ENCODE measurements around the gene MCC. TPM values are rescaled to one million over a fixed set of nuclear protein-coding genes. Genes with fewer than 3 reads are reported as not detected.

MCC gene
- total RNA-seq, 1 experiment from 2014 or later = 7.1 TPM

DNA sequence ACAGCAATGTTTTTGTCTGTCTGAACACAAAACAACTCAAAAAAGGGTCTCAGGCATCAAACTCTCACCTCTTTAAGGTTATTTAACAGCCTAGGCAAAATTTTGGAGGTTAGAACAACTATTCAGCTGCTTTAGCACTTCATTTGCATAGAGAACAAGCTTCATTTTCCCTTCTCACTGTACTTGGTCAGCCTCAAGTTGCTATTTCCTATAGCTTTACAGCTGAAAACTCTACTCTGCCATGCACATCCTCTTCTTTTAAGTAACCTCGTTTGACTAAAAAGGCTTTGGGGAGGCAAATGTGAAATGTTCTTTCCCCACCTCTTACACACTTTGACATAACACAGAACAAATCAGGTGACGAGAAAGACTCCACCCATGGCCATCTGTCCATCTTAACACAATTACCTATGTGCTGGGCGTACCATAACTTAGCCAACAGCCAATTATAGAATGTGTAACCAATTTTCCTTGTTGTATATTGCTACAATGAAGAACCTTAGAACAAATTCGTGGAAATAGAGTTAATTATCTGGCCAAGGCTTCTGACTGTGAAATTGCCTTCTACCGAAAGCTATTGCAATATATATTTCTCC lies 315.9 kb downstream of the MCC start:
- no peak for TF ChIP-seq EZH2 (IDR thresholded peaks at IDR 0.05; ENCODE audit: low read length, unreplicated experiment)
- TF ChIP-seq, protein P1, sequence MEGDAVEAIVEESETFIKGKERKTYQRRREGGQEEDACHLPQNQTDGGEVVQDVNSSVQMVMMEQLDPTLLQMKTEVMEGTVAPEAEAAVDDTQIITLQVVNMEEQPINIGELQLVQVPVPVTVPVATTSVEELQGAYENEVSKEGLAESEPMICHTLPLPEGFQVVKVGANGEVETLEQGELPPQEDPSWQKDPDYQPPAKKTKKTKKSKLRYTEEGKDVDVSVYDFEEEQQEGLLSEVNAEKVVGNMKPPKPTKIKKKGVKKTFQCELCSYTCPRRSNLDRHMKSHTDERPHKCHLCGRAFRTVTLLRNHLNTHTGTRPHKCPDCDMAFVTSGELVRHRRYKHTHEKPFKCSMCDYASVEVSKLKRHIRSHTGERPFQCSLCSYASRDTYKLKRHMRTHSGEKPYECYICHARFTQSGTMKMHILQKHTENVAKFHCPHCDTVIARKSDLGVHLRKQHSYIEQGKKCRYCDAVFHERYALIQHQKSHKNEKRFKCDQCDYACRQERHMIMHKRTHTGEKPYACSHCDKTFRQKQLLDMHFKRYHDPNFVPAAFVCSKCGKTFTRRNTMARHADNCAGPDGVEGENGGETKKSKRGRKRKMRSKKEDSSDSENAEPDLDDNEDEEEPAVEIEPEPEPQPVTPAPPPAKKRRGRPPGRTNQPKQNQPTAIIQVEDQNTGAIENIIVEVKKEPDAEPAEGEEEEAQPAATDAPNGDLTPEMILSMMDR (conservative IDR thresholded peaks at IDR 0.05; ENCODE audit: low read depth, low read length) = no peak
- ChIA-PET CTCF (no interaction called here), POLR2A (ENCODE audit: unreplicated experiment) (no interaction called here)
- Histone ChIP-seq H3K27me3 (ENCODE audit: low read length) (peaks cover 9% of the 10 kb centered on the region; the same call in 1 of the 2 replicates), H3F3A (ENCODE audit: low read length, unreplicated experiment) (no peaks in the 10 kb centered on the region), H3K36me3 (ENCODE audit: low read depth, low read length) (no peaks in the 10 kb centered on the region), H3K4me1 (ENCODE audit: insufficient read depth, low read length) (peaks cover 3% of the 10 kb centered on the region), H3K9me2 (replicated peaks; ENCODE audit: low read length) (no peaks in the 10 kb centered on the region), H3K4me2 (ENCODE audit: low read length) (no peak overlapping the region), H3K79me2 (ENCODE audit: low read length) (no peaks in the 10 kb centered on the region), H3K27ac (ENCODE audit: low read length) (no peak overlapping the region), H3K9ac (ENCODE audit: low read length) (no peak overlapping the region), H3K9me3 (ENCODE audit: low read length) (no peaks in the 10 kb centered on the region), H2AFZ (ENCODE audit: low read length) (no peak overlapping the region), H3K4me3 (ENCODE audit: low read length) (no peak overlapping the region), H4K20me1 (ENCODE audit: low read length) (no peaks in the 10 kb centered on the region)
- intact Hi-C loops (cut with micrococcal nuclease) = no loop called here
- no TSS peak for BruUV-seq (replicated peaks)
- ATAC-seq (no peak), DNase-seq (no peak)

DNA sequence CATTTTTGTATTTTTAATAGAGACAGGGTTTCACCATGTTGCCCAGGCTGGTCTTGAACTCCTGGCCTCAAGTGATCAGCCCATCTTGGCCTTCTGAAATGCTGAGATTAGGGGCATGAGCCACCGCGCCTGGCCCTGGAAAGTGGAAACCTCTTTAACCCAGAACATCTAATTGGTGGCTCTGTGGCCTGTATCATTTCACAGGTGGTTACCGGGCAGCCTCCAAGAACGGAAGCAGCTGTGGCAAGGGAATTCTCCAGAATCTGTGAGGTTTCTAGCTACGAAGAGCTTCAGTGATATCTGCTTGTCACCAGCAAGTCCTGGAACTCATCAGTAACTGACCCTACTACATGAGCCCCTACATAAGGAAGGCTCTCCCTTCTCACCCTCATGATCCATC lies 316.7 kb downstream of the MCC start:
- ATAC-seq (no peak), DNase-seq (no peak)
- TF ChIP-seq, protein P1 (conservative IDR thresholded peaks at IDR 0.05; ENCODE audit: low read depth, low read length) = no peak
- TF ChIP-seq EZH2phosphoT487 (IDR thresholded peaks at IDR 0.05; ENCODE audit: borderline replicate concordance, low read length) = no peak
- no peak for TF ChIP-seq EZH2 (IDR thresholded peaks at IDR 0.05; ENCODE audit: low read length, unreplicated experiment)
- POLR2A ChIA-PET (ENCODE audit: unreplicated experiment) = interaction anchor here (0.5 kb wide), 1 partner anchor 159 kb away, joined by 3 read pairs; no protein-coding TSS in a partner anchor
- Histone ChIP-seq H4K20me1 (ENCODE audit: low read length) (no peaks in the 10 kb centered on the region), H3K9ac (ENCODE audit: low read length) (no peak overlapping the region), H3K4me3 (ENCODE audit: low read length) (no peak overlapping the region), H3K36me3 (ENCODE audit: low read depth, low read length) (no peaks in the 10 kb centered on the region), H3F3A (ENCODE audit: low read length, unreplicated experiment) (no peaks in the 10 kb centered on the region), H3K27ac (ENCODE audit: low read length) (no peak overlapping the region), H3K4me1 (ENCODE audit: insufficient read depth, low read length) (peaks cover 12% of the 10 kb centered on the region), H3K9me3 (ENCODE audit: low read length) (no peaks in the 10 kb centered on the region), H3K79me2 (ENCODE audit: low read length) (no peaks in the 10 kb centered on the region), H3K4me2 (ENCODE audit: low read length) (no peak overlapping the region), H3K27me3 (ENCODE audit: low read length) (peaks cover 9% of the 10 kb centered on the region; the same call in 1 of the 2 replicates), H2AFZ (ENCODE audit: low read length) (no peak overlapping the region), H3K9me2 (replicated peaks; ENCODE audit: low read length) (no peaks in the 10 kb centered on the region)
- intact Hi-C loops (cut with micrococcal nuclease) = no loop called here
- BruUV-seq (replicated peaks) = no TSS peak
- CTCF ChIA-PET = no interaction called here

DNA sequence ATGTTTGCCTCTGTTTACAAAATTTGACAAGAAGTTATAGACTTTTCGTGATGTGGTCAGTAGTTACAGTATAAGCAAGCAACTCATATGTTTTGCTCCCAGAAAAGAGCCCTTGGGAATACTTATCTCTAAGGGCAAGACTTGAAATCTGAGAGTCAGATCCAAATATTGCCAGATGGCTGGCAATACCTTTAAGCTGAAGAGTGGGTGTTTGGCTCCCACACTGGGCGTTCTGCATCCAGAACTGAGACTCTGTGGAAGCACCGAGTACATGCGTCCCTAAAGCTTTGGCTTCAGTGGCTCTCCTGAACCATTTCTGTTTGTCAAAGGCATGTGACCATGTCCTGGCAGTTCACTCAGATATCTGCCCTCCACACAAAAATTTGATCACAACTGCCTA lies 317.5 kb downstream of the MCC start:
- intact Hi-C loops (cut with micrococcal nuclease) = no loop called here
- ChIA-PET CTCF (no interaction called here), POLR2A (ENCODE audit: unreplicated experiment) (no interaction called here)
- ATAC-seq (no peak), DNase-seq (no peak)
- H3K9me2 ChIP-seq (replicated peaks; ENCODE audit: low read length) = no peaks in the 10 kb centered on the region
- TF ChIP-seq EZH2 (IDR thresholded peaks at IDR 0.05; ENCODE audit: low read length, unreplicated experiment) (no peak), EZH2phosphoT487 (IDR thresholded peaks at IDR 0.05; ENCODE audit: borderline replicate concordance, low read length) (no peak)
- TF ChIP-seq, protein P1 (conservative IDR thresholded peaks at IDR 0.05; ENCODE audit: low read depth, low read length) = no peak
- BruUV-seq (replicated peaks) = no TSS peak
- no peak overlapping the region for H3K4me3 ChIP-seq (ENCODE audit: low read length)
- H3K27ac ChIP-seq (ENCODE audit: low read length) = no peak overlapping the region
- no peak overlapping the region for H3K4me2 ChIP-seq (ENCODE audit: low read length)
- H3K9ac ChIP-seq (ENCODE audit: low read length) = no peak overlapping the region
- no peaks in the 10 kb centered on the region for H3K79me2 ChIP-seq (ENCODE audit: low read length)
- H4K20me1 ChIP-seq (ENCODE audit: low read length) = no peaks in the 10 kb centered on the region
- peaks cover 9% of the 10 kb centered on the region; the same call in 1 of the 2 replicates for H3K27me3 ChIP-seq (ENCODE audit: low read length)
- no peaks in the 10 kb centered on the region for H3K9me3 ChIP-seq (ENCODE audit: low read length)
- H3F3A ChIP-seq (ENCODE audit: low read length, unreplicated experiment) = no peaks in the 10 kb centered on the region
- no peak overlapping the region for H2AFZ ChIP-seq (ENCODE audit: low read length)
- H3K36me3 ChIP-seq (ENCODE audit: low read depth, low read length) = no peaks in the 10 kb centered on the region
- peaks cover 18% of the 10 kb centered on the region for H3K4me1 ChIP-seq (ENCODE audit: insufficient read depth, low read length)

Measured in PC-3 (cell line).